ENCODE data around the gene KYAT1. TPM values are rescaled to one million over a fixed set of nuclear protein-coding genes. Genes with fewer than 3 reads are reported as not detected.
"Not testable (repeated sequence)": the region's sequence is repeated elsewhere in the genome, so short reads cannot be mapped to it uniquely, and the experiment has no call there.

Gene KYAT1
- total and polyA plus RNA-seq, 2 of the 13 experiments (the other 11 are each of a cell fraction or from before 2014, with no cell fraction given): 9.2 to 46.5 TPM

- ChIA-PET CTCF (ENCODE audit: low intra/inter-chr PET ratio, low total read pairs) (interaction anchor here (1.2 to 3.5 kb wide), 5 partner anchors 11 to 154 kb away, joined by 3 to 33 read pairs (median 4); partner anchors contain the start of genes KYAT1 and LRRC8A), POLR2A (interaction anchor here (0.8 kb wide), 1 partner anchor 23 kb away, joined by 3 read pairs; the partner anchor contains the start of gene SPOUT1)
- 86% methylated on average over 2 of the region's 2 CpGs for WGBS (ENCODE audit: low lambda C conversion rate)
- H3K4me2 ChIP-seq (ENCODE audit: low read depth, low read length); H3K36me3 ChIP-seq (replicated peaks in 1 of 2; ENCODE audit: control insufficient read depth in 1 of 2, insufficient read depth in 2 of 2, low read length in 2 of 2); H3K9me3 ChIP-seq (ENCODE audit: low read length); H3K27me3 ChIP-seq (ENCODE audit: control insufficient read depth in 1 of 2, insufficient read depth in 2 of 2, low read length in 2 of 2); ATAC-seq; H3K4me3 ChIP-seq (replicated peaks in 1 of 3; ENCODE audit: insufficient read depth in 1 of 3, low read depth in 2 of 3, low read length in 3 of 3); FAIRE-seq; H2AFZ ChIP-seq (ENCODE audit: low read length); H3K27ac ChIP-seq (ENCODE audit: extremely low read length, insufficient read depth, low read length); H4K20me1 ChIP-seq (ENCODE audit: insufficient read depth, low read length); BruUV-seq (replicated peaks); in situ Hi-C loops (cut with HindIII; ENCODE audit: extremely low pct_ligation_motif_present, low pct_unique_long_range_greater_than_20kb); H3K9ac ChIP-seq (ENCODE audit: insufficient read depth, low read depth, low read length); DNase-seq (ENCODE audit: low spot score): not testable (repeated sequence)
- H3K4me1 ChIP-seq (ENCODE audit: insufficient read depth, low read length): peaks cover 29% of the 10 kb centered on the region
- peaks cover 25% of the 10 kb centered on the region for H3K79me2 ChIP-seq (ENCODE audit: insufficient read depth, low read length)
- intact Hi-C loops (cut with micrococcal nuclease; ENCODE audit: unreplicated experiment): loop anchor here (1.0 to 10.0 kb wide), 2 partner anchors 76 to 152 kb away; no protein-coding TSS in a partner anchor
Observed at GRCh38 chr9:128852646-128853045, 29.1 kb downstream of the KYAT1 start.

- CTCF ChIA-PET (ENCODE audit: low intra/inter-chr PET ratio, low total read pairs): interaction anchor here (1.2 to 3.5 kb wide), 5 partner anchors 11 to 154 kb away, joined by 3 to 33 read pairs (median 4); partner anchors contain the start of genes KYAT1 and LRRC8A
- H3K36me3 ChIP-seq (replicated peaks in 1 of 2; ENCODE audit: control insufficient read depth in 1 of 2, insufficient read depth in 2 of 2, low read length in 2 of 2); H2AFZ ChIP-seq (ENCODE audit: low read length); H3K9me3 ChIP-seq (ENCODE audit: low read length); H3K4me3 ChIP-seq (replicated peaks in 1 of 3; ENCODE audit: insufficient read depth in 1 of 3, low read depth in 2 of 3, low read length in 3 of 3); H3K27ac ChIP-seq (ENCODE audit: extremely low read length, insufficient read depth, low read length); H3K27me3 ChIP-seq (ENCODE audit: control insufficient read depth in 1 of 2, insufficient read depth in 2 of 2, low read length in 2 of 2); H4K20me1 ChIP-seq (ENCODE audit: insufficient read depth, low read length); H3K9ac ChIP-seq (ENCODE audit: insufficient read depth, low read depth, low read length); H3K4me2 ChIP-seq (ENCODE audit: low read depth, low read length); BruUV-seq (replicated peaks); in situ Hi-C loops (cut with HindIII; ENCODE audit: extremely low pct_ligation_motif_present, low pct_unique_long_range_greater_than_20kb): not testable (repeated sequence)
- peak; percentile 80 for TF ChIP-seq STAG1 (CRISPR knock-in tag; IDR thresholded peaks at IDR 0.05)
- peak; percentile 64; the same call in 1 of the 2 replicates for TF ChIP-seq RAD21 (CRISPR knock-in tag; IDR thresholded peaks at IDR 0.05)
- TF ChIP-seq CTCF (CRISPR knock-in tag; IDR thresholded peaks at IDR 0.05): peak; percentile 56
- Histone ChIP-seq H3K4me1 (ENCODE audit: insufficient read depth, low read length) (peaks cover 29% of the 10 kb centered on the region), H3K79me2 (ENCODE audit: insufficient read depth, low read length) (peaks cover 29% of the 10 kb centered on the region)
- POLR2A ChIA-PET: interaction anchor here (0.8 kb wide), 1 partner anchor 22 kb away, joined by 3 read pairs; the partner anchor contains the start of gene SPOUT1
- 84% methylated on average over 10 of the region's 10 CpGs for WGBS (ENCODE audit: low lambda C conversion rate)
- FAIRE-seq (peak; percentile 56), ATAC-seq (0 out of 3 replicates have a peak, but pooled peaks have one; percentile 35), DNase-seq (ENCODE audit: low spot score) (peak; percentile 48)
- intact Hi-C loops (cut with micrococcal nuclease; ENCODE audit: unreplicated experiment): loop anchor here (1.0 to 10.0 kb wide), 2 partner anchors 76 to 153 kb away; no protein-coding TSS in a partner anchor
Observed at GRCh38 chr9:128851779-128852600, 29.8 kb downstream of the KYAT1 start.

- H3K4me3 ChIP-seq (replicated peaks in 1 of 3; ENCODE audit: insufficient read depth in 1 of 3, low read depth in 2 of 3, low read length in 3 of 3); in situ Hi-C loops (cut with HindIII; ENCODE audit: extremely low pct_ligation_motif_present, low pct_unique_long_range_greater_than_20kb); H3K27ac ChIP-seq (ENCODE audit: extremely low read length, insufficient read depth, low read length); H3K36me3 ChIP-seq (replicated peaks in 1 of 2; ENCODE audit: control insufficient read depth in 1 of 2, insufficient read depth in 2 of 2, low read length in 2 of 2); H3K27me3 ChIP-seq (ENCODE audit: control insufficient read depth in 1 of 2, insufficient read depth in 2 of 2, low read length in 2 of 2); POLR2A ChIA-PET; H3K4me2 ChIP-seq (ENCODE audit: low read depth, low read length); BruUV-seq (replicated peaks); ATAC-seq; FAIRE-seq; H2AFZ ChIP-seq (ENCODE audit: low read length); DNase-seq (ENCODE audit: low spot score); H3K9me3 ChIP-seq (ENCODE audit: low read length); H4K20me1 ChIP-seq (ENCODE audit: insufficient read depth, low read length); H3K9ac ChIP-seq (ENCODE audit: insufficient read depth, low read depth, low read length): not testable (repeated sequence)
- 88% methylated on average over 10 of the region's 10 CpGs for WGBS (ENCODE audit: low lambda C conversion rate)
- CTCF ChIA-PET (ENCODE audit: low intra/inter-chr PET ratio, low total read pairs): interaction anchor here (1.5 to 3.5 kb wide), 2 partner anchors 77 to 155 kb away, joined by 4 to 33 read pairs; no protein-coding TSS in a partner anchor
- intact Hi-C loops (cut with micrococcal nuclease; ENCODE audit: unreplicated experiment): loop anchor here (10.0 kb wide), 1 partner anchor 154 kb away; no protein-coding TSS in a partner anchor
- Histone ChIP-seq H3K79me2 (ENCODE audit: insufficient read depth, low read length) (peaks cover 35% of the 10 kb centered on the region), H3K4me1 (ENCODE audit: insufficient read depth, low read length) (peaks cover 29% of the 10 kb centered on the region)
Observed at GRCh38 chr9:128851024-128851423, 30.7 kb downstream of the KYAT1 start.
